RPMI7951 (cell line): ENCODE measurements around the gene RHOXF2B. TPM values are rescaled to one million over a fixed set of nuclear protein-coding genes. Genes with fewer than 3 reads are reported as not detected.
A peak's percentile ranks its signal among the peaks of the same experiment; 100 is the strongest.
"Not testable (repeated sequence)": the region's sequence is repeated elsewhere in the genome, so short reads cannot be mapped to it uniquely, and the experiment has no call there.

ENCODE experiments used
- DNase-seq: peaks from one replicate; pipeline ENCODE4 v3.0.0-alpha.2; 2012; ENCODE audit warnings: low read depth
- total RNA-seq: library from RNA; depleted of rRNA; stranded (reverse); fragments of >200 nt; shearing (Covaris generic); gene quantifications from 2 replicates; pipeline ENCODE4 v1.2.3, GENCODE V29; 2014; rRNA removed

RHOXF2B gene
- total RNA-seq, result 0.24 TPM in 1 of 2 replicates, not detected in the other

DNA sequence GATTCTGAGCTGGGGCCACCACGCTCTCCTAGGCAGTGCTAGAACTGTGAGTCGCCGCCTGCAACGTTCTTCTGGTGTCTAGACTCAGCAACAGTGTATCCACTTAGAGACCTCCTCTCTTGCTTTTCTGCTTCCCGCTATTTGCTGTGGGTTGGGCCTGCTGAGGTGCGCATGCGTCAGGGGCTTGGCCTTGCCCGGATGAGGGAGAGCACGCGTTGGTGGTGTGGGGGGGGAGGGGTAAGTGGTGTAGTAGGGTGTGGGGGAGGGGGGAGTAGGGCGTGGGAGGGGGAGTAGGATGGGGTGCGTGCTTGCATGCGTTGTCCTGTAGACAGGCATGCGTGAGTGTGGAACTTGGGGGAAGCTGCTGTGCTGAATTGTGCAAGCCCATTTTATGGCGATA lies at the start of gene RHOXF2B:
Gene RHOXF2B (minus strand): TSS at position 101 of the 400 bp plus-strand sequence. CDS start 138 bp downstream, outside the sequence.
- DNase-seq, result not testable (repeated sequence)

DNA sequence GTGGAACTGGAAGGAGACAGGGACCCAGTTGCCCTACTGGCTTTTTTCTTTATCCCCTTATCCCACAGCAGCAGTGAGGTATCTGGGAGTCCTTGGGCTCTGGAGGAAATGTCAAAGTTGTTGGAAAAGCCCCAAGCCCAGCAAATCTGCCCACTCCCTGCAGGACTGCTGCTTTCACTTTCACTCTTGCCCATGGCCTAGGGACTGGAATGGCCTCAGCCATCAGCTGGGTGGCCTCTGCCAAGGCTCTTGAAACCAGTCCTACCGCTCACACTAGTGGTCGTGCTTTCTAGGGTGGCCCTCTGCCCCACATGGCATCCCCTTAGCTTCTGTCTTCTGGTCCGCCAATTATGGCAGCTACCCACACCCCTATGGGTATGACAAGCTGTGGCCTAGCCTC lies 48.0 kb upstream of the RHOXF2B start:
- DNase-seq, result peak; percentile 29

DNA sequence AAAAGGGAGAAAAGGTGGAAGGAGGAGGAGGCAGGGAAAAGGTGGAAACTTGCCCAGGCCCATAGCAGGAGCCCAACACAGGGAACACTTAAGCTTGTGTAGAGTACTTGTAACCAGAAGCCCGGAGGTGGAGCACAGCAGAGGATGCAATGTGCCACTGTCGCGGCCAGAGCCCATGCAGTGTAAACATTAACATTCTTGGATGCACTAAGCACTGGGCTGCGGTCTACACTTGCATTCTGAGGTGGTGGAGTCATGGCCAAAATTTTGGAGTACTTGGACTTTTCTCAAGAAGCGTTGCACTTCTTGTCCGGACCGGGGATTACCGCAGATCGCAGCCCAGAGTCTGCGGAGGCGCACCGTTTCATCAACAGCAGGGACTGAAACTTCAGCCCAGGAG lies 42.7 kb upstream of the RHOXF2B start:
- DNase-seq, result no peak

- DNase-seq, result no peak
Observed at GRCh38 chrX:120115438-120115963, 38.0 kb upstream of the RHOXF2B start, which contains the start of gene RHOXF1. RHOXF1 (minus strand) TSS chrX:120115913; CDS start chrX:120115862, 51 bp downstream.

GRCh38 chrX:120111611-120112010 lies 34.1 kb upstream of the RHOXF2B start:
- DNase-seq, result no peak

DNA sequence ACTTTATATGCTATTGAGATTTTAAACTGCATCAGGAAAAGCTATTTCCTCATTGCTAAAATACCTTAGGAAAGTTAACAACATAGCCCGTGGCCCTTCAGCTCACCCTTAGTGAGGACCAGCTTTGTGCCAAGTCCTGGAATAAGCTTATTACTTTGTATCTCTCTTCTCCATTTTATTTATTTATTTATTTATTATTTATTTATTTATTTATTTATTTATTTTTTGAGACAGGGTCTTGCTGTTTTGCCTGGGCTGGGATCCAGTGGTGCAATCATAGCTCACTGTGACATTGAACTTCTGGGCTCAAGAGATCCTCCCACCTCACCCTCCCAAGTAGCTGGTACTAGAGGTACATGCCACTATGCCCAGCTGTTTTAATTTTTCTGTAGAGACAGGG lies 31.9 kb upstream of the RHOXF2B start:
- DNase-seq, result no peak

GRCh38 chrX:120104707-120105106 lies 27.2 kb upstream of the RHOXF2B start:
- not testable (repeated sequence) for DNase-seq

DNA sequence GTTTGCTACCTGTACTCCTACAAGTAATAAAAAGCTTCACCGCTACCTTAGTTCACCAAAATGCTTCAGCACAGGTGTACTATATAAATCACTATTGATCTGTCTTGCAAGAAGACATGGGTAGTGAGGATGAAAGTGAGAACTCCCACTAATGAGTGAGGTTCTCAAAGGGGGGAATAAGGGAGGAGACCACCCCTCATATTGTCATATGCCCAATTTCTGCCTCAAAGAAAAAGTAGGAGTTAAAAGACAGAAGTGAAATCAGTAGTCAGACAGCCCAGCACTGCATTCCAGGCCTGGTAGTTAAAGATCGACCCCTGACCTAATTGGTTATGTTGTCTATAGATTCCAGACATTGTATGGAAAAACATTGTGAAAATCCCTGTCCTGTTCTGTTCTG lies 23.6 kb upstream of the RHOXF2B start:
- DNase-seq, result not testable (repeated sequence)

GRCh38 chrX:120090208-120090607 lies 12.7 kb upstream of the RHOXF2B start:
- DNase-seq, result no peak

- DNase-seq, result no peak
Observed at GRCh38 chrX:120087289-120088017, 10.0 kb upstream of the RHOXF2B start.

DNA sequence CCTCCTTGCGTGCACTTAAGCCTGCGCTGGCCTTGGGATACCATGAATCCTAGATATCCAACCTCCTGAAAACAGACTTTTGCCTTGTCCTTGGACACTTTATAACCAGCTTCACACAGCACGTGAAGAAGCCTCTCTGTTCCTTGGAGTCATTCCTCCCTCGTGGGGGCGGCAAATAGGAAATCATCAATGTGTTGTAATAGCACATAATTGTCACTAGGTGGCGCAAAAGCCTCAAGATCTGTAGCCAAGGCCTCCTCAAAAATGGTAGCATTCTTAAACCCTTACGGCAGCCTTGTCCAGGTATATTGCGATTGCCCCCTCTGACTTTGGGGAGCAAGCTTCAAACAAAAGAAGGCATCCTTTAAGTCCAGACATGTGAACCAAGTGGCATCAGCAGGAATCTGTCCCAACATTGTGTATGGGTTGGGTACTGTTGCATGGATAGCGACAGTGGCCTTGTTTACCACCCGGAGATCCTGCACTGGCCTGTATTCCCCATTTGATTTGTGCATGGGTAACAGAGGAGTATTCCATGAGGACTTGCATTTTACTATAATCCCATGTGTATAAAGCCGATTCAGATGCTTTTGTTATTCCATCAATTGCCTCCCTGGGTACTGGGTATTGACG lies 8.2 kb upstream of the RHOXF2B start:
- not testable (repeated sequence) for DNase-seq

GRCh38 chrX:120066169-120066568 lies 11.3 kb downstream of the RHOXF2B start:
- not testable (repeated sequence) for DNase-seq

- not testable (repeated sequence) for DNase-seq
Observed at GRCh38 chrX:120042712-120043111, 34.8 kb downstream of the RHOXF2B start.

- DNase-seq, result not testable (repeated sequence)
Observed at GRCh38 chrX:120042247-120042646, 35.2 kb downstream of the RHOXF2B start.

- not testable (repeated sequence) for DNase-seq
Observed at GRCh38 chrX:120040176-120040575, 37.3 kb downstream of the RHOXF2B start.

DNA sequence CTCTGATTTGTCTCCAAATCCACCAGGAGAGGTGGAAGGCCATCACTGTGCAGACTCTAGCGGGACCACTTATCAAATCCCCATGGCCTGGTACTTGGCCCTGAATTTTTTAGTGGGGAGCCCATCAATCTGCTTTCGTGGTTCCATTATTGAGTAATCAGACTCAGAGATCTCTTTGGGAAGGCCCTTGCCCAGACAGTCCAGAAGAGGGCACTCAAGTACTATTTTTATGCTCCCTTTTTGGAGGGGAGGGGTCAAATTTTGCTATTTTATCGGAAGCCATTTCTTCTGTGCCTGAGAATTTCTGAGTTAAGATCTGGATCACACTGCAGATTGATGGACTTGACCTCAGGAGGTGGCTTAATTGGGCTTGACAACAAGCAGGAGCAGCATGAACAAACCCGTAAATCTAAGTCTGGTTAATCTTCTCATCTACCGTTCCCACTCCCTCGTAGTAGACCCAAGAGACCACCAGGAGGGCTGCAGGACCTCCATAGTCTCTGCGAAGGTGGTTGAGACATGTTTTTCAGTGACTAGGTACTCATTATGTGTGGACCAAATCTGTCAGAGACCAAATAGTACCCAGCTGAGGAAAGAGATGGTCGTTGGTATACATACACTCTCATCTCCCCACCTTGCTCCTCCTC lies 38.3 kb downstream of the RHOXF2B start:
- not testable (repeated sequence) for DNase-seq

GRCh38 chrX:120036704-120037103 lies 40.8 kb downstream of the RHOXF2B start:
- DNase-seq, result no peak

- not testable (repeated sequence) for DNase-seq
Observed at GRCh38 chrX:120035522-120036309, 41.8 kb downstream of the RHOXF2B start.

DNA sequence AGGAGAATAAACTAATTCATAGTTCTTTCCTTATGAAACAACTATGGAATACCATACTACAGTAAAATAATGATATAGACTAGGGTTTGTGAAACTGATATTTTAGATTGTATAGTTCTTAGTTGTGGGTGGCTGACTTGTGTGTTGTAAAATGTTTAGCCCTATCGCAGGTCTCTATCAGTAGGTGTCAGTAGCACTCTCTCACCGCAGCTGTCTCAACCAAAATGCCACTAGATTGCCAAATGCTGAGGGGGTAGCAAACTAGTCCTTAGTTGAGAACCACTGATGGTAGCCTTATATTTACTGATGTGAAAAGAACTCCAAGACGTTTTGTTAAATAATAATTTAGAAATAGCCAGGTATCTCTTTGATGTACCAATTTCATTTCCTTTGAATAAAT lies 48.1 kb downstream of the RHOXF2B start:
- no peak for DNase-seq

GRCh38 chrX:120023259-120023658 lies 54.2 kb downstream of the RHOXF2B start:
- no peak for DNase-seq

GRCh38 chrX:120022763-120023162 lies 54.7 kb downstream of the RHOXF2B start:
- no peak for DNase-seq
